ENCODE measurements around the gene KHDC1.
"Not testable (repeated sequence)": the region's sequence is repeated elsewhere in the genome, so short reads cannot be mapped to it uniquely, and the experiment has no call there.

The KHDC1 gene

DNA sequence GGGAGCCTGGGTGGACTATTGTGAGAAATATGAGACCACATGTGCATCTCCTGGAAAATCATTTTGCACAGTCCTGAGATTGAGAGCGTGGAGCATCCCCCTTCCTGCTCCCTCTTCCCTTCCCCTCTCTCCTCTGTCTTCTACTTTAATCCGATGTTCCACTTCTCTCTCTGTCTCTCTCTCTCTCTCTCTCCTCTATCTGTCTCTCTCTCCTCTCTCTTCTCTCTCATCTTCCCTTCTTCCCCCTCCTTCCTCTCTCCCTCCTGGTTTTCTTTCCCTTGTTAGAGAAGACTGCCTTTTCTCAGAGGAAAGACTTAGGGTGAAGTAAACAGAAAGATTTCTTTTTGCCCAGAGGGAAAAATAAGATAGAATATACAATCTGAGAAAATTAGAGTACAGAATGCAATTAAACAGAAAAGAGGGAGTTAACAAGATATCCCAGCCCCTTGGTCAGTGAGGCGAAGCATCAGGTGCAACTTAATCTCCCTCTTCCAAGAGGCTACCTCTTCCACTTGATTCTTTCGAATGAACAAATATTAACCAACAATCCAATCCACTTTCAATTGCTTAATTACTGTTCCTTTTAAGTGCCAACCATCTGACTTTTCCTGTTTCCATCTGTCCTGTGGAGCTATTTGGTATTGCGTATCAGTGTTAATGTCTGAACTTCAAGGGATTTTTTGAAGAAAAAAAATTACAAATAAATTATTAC, 14.6 kb downstream of the KHDC1 start:
- DNase-seq: no peak

DNA sequence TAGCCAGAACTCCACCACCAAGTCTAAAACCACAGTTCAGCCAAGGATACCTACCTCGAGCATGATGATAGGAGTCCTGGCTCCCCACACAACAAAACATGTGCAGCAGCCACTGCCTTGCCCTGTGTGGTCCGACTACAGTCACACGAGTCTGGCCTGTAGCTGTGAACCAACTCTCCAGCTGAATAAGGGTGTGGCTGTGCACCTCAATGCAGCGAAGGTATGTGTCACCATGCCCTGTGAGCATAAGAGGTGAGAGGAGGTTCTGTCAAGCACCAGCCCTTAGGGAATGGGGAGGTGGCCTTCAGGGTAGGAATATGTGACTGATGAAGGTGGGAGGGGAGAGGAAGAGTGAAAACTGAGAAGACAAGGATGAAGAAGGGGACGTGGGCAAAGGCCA, 21.0 kb downstream of the KHDC1 start:
- DNase-seq: no peak

DNA sequence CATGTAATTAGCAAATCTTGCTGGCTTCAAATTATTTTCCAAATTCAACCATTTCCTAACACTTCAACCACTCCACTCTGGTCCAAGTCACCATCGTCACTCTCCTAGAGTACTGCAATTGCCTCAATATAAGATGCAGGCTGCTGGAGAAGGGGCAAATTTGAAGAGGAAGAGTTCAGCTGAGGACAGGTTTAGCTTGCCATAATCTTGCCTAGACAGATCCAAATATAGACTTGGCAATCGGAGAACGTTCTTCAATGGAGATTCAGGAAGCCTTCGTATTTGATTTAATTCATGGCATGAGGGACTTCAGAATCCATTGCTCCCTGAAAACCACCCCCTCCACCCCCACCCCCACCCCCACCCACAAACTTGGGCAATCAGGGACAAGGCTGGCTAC, 22.3 kb downstream of the KHDC1 start:
- no peak for DNase-seq

DNA sequence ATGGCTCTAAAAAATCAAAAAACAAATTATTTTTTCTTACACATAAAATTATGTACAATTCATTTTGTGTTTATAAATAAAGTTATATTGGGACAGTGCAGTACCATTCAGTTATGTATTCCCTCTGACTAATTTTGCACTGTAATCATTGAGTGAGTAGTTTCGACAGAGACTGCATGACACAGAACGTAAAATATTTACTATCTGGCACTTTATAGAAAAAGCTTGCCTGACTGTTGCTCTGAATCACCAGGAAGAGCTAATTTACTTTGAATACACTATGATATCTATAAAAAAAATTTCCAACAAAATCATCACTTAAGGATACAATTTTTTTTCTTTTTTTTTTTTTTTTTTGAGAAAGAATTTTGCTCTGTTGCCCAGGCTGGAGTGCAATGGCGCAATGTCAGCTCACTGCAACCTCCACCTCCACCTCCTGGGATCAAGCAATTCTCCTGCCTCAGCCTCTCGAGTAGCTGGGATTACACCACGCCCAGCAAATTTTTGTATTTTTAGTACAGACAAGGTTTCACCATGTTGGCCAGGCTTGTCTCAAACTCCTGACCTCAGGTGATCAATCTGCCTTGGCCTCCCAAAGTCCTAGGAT, 26.7 kb downstream of the KHDC1 start:
- no peak for DNase-seq

DNA sequence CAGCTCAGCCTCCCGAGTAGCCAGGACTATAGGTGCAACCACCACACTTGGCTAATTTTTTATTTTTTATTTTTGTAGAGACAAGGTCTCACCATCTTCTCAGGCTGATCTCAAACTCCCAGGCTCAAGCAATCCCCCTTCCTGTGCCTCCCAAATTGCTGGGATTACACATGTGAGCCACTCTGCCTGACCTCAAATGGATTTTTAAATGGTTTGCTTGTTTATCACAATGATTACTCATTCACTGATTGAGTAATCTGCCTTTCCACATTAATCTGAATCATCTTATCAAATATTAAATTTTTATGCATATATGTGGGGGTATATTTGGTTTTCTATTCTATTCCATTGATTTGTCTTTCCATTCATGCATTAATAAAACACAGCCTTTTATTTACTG, 28.3 kb downstream of the KHDC1 start:
- no peak for DNase-seq

DNA sequence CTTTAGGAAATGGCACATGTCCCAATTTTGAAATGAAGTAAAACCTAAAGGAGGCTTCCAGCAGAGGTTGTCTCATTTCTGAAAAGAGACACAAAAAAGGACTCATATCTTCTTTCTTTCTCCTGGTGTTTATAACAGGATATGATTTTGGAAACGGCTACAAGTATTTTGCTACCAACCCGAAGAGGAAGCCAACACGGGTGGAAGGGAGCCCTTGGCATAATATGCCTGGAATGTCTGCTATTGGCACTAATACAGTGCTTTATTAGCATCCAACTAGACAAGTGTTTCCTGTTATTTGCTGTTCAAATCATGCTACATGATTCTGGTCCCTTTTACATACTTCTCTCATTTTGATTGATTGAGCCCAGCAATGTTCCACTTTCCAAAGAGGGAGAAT, 29.0 kb downstream of the KHDC1 start:
- not testable (repeated sequence) for DNase-seq

DNA sequence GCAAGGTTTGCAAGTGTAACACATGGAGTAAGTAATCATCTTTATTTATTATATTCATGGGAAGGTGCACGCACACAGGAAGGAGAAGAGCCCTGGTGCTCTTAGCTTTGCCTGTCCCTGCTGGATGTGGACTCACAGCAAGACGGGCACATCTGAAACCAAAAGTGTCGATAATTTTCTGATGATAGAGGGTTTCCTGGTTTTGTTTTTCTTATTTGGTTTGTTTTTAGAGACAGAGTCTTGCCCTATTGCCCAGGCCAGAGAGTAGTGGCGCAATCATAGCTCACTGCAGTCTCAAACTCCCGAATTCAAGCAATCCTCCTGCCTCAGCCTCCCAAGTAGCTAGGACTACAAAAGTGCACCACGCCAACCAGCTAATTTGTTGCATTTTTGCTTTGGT, 29.9 kb downstream of the KHDC1 start:
- DNase-seq: no peak

DNA sequence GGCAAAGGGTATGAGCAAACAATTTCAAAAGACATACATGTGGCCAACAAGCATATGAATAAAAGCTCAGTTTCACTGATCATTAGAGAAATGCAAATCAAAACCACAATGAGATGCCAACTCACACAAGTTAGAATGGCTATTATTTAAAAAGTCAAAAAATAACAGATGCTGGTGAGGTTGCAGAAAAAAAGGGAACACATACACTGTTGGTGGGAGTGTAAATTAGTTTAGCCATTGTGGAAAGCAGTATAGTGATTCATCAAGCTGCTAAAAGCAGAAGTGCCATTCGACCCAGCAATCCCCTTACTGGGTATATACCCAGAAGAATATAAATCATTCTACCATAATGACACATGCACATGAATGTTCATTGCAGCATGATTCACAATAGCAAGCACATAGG, 31.0 kb downstream of the KHDC1 start:
- no peak for DNase-seq

DNA sequence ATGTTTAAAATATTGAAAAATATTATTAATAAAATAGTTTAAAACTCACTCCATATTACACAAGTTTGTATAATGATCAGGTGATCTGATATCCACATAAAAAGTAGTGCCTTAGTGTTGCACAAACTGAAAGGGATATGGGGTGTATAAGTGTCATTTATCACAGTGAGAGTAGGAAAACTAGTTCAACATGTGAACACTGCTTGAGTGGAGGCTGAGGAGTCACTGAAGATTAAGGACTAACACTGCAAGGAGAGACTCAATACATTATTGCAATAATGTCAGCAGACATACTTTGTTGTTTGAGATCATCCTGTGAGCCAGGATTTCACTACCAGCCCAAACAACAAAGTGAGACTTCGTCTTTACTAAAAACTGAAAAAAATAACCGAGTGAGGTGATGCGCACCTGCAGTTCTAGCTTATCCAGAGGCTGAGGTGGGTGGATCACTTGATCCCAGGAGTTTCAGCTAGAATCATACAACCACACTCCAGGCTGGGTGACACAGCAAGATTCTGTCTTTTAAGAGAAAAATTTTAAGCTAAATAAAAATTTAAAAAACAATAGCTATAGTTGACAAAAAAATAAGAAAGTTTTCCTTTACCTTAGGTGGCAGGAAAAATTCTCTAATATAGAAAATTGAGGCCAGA, 35.3 kb downstream of the KHDC1 start:
- no peak for DNase-seq

DNA sequence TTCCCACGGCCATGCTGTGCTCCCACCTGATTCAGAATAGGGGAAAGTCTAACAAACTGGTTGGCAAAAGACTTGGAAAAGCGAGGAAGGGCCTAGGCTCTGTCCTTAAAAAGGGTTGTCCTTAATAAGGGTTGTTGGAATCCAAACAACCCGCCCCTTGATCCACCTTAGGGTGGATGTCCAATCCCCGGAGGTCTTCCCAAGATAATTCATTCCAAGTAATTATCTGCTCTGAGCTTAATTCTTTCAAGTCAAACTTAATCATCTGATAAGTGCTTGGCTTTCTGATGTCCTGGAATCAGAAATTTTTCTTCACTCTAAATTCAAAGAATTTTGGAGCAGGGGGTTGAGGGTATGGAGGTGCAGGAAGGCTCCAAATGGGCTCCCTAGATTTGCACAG, 37.6 kb downstream of the KHDC1 start, which contains the start of gene KHDC1L:
Gene KHDC1L, minus strand, starts transcription at position 101 of the 400 bp plus-strand sequence. Its CDS starts 88 bp downstream, at position 13.
- no peak for DNase-seq

DNA sequence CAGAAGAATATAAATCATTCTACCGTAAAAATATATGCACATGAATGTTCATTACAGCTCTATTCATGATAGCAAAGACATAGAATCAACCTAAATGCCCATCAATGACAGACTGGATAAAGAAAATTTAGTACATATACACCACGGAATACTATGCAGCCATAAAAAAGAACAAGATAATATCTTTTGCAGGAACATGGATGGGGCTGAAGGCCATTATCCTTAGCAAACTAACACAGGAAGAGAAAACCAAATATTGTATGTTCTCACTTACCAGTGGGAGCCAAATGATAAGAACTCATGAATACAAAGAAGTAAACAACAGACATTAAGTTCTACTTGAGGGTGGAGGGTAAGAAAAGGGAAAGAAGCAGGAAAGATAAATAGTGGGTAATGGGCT, 46.1 kb downstream of the KHDC1 start:
- DNase-seq: no peak

DNA sequence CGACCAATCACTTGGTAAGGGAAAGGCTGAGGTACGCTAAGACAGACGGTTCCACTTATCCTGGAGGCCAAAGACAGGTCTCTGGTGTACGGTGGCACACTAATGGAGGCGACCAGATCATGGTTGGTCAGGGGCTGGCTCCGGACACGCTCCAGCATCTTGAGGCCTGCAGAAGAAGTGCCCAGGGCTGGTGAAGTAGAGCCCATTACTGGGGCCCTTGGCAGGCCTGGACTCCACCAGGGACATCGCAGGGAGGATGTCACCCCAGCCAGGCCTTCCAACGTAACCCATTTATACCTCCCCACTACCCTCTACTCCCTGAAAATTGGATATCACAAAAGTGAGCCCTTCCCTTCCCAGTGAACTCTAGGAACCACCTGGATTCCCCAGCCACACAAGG, 53.9 kb downstream of the KHDC1 start:
- DNase-seq: no peak

DNA sequence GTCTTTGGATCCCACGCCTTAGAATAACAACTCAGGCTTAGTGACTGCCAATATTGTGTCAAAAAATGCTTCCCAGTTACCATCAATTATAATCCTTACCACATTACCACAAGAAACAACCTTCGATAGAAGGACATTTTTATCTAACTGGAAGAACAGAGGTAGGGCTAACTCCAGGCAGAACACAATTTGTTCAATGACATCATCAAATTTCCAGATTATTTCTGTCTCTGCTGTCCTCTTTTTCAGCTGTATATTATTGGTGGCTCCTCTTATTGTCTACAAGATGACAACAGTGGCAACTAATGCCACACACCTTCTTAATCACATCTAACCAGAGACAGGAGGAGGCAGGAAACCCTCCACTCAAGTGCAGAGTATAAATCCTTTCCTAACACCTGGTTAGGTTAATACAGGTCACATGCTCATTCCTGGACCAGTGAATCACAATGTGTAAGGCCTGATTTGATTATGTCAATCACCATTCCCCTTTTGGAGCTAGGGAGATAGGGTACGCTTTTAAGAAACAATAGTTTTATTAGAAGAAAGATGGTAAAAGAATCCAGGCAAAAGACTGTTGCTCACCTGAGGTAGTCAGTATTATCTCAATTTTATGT, 55.7 kb downstream of the KHDC1 start:
- no peak for DNase-seq

DNA sequence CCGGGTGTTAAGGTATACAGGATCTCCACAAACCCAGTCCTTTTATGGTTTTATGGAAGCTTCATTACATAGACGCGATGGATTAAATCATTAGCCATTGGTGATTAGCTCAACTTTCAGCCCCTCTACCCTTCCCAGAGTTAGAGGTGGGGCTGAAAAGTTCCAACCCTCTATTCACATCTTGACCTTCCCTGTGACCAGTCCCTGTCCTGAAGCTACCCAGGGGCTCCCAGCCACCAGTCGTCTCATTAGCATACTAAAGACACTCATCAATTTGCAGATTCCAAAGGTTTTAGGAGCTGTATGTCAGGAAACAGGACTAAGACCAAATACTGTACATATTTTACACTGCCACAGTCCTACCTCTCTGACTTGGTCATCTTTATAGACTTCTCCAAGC, 58.7 kb downstream of the KHDC1 start:
- no peak for DNase-seq

DNA sequence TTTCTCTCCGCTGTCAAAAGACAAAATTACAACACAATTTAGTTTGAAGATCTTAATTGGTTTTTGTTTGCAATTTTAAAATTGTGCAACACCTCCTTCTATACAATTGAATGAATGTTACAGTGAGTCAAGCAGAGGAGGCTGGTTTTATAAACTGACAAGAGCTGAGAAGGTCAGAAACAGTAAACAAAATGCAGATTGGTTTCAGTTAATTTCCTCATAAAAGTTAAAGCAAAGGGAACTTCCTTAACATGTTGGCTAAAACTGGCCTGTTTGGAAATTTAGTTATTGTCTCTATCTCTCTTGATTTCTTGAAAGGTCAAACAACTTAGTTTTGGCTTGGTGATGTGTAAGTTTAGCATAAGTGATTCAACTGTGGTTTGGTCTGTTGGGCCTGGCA, 59.9 kb downstream of the KHDC1 start:
- DNase-seq: no peak

DNA sequence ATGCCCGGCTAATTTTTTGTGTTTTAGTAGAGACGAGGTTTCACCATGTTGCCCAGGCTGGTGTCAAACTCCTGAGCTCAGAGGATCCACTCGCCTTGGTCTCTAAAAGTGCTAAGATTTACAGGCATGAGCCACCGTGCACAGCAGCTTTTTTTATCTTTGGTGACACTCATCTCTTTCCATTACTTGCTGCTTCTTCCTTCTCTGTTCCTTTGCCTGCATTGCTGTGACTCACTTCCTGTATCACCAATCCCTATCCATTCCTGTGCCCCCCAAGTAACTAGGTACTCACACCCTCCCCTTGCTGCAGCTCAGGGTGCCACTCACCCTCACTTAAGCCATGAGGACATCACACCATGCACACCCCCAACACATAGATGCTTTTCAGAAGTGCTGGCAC, 62.3 kb downstream of the KHDC1 start:
- no peak for DNase-seq

DNA sequence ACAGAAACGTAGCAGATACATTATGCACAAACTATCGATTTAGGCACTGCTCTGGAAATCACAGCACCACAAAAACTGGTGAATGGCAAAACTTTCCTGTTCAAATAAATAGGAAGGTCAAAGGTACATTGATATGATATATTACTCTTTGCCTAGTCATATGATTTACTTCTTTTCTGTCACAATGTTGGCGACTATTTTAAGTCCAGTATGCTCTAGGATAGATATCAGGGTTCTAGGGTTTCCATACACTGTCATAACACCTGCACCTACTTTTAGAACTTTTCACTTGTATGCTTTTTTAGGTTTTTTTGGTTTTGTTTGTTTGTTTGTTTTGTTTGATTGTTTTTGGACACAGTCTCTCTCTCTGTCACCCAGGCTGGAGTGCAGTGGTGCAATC, 62.7 kb downstream of the KHDC1 start:
- DNase-seq: no peak

DNA sequence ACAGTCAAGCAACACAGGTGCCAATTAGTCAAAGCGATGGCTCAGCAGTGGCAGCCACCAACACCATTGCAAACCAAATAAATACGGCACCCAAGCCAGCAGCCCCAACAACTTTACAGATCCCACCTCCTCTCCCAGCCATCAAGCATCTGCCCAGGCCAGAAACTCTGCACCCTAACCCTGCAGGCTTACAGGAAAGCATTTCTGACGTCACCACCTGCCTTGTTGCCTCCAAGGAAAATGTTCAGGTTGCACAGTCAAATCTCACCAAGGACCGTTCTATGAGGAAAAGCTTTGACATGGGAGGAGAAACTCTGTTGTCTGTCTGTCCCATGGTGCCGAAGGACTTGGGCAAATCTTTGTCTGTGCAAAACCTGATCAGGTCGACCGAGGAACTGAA, 68.3 kb downstream of the KHDC1 start:
- DNase-seq: no peak

DNA sequence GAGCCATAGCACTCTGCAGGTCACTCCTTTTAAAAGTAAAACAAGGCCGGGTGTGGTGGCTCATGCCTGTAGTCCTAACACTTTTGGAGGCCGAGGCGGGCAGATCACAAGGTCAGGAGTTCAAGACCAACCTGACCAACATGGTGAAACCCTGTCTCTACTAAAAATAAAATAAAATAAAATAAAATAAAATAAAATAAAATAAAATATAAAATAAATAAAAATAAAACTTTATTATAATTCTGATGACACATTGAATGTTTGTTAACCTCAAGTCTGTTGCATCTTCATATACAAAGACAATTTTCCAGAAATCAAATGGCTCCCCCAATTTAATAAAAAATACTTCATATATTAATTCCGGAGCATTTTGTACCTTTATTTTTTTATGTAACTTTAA, 69.7 kb downstream of the KHDC1 start:
- not testable (repeated sequence) for DNase-seq

All from NCI-H1436 treated with DMSO at 0.1 percent for 48 hours (cell line).